HPDE6-E6E7 (cell line): ENCODE data around the gene COX4I1.

Experiments used
- DNase-seq: peaks from one replicate; pipeline ENCODE4 v3.0.0; 2011; ENCODE audit warnings: missing footprints; ENCODE audit errors: extremely low spot score

COX4I1 gene

DNA sequence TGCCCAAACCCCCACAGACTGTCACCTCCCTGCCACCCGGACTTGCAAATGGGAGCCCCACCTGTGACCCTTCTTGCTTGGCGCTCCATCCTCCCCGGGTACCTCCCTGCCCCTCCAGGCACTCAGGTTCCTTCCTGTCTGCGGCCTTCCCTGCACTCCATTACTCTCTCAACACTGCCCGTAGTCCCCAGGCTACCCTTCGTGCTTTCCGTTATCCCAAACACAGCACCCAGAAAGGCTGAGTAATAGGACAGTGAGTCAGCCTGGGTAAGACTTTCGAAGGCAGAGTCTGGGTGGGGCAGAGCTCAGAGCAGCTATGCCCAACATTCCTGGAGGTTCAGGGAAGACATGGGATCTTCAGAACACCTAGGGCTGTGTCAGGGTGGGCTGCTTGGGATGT lies 32.0 kb upstream of the COX4I1 start:
- DNase-seq, result peak; percentile 99

- no peak for DNase-seq
These were observed 31.3 kb upstream of the COX4I1 start for GRCh38 chr16:85768199-85768598.

GRCh38 chr16:85770741-85771140 lies 28.8 kb upstream of the COX4I1 start:
- DNase-seq, result no peak

DNA sequence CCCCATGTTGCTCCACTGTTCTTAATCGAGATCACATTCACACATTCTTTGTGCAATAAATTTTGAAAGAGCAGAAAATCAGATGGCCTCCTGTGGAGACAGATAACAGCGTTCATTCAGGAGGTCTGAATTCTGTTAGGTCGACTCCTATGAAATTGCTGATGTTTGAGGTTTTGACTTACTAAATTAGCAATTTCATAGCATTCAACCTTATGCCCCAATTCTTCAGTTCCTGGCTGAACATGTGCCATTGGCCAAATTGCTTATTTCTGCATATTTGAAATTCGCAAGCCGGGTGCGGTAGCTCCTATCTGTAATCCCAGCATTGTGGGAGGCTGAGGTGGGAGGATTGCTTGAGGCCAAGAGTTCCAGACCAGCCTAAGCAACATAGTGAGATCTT lies 26.5 kb upstream of the COX4I1 start:
- no peak for DNase-seq

DNA sequence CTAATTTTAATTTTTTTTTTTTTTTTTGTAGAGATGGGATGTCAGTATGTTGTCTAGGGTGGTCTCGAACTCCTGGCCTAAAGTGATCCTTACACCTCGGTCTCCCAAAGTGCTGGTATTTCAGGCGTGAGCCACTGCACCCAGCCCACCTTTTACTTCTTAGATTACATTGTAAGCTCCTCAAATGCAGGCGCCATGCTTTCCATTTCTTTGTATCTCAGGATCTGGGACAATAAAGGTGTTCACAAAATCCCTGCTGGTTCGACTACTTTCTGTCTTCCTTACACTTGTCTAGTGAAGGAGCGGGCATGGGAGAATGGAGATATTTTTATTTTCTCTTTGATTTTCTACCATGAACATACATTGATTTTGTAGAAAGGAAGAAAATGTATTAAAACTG lies 25.4 kb upstream of the COX4I1 start:
- DNase-seq, result no peak

DNA sequence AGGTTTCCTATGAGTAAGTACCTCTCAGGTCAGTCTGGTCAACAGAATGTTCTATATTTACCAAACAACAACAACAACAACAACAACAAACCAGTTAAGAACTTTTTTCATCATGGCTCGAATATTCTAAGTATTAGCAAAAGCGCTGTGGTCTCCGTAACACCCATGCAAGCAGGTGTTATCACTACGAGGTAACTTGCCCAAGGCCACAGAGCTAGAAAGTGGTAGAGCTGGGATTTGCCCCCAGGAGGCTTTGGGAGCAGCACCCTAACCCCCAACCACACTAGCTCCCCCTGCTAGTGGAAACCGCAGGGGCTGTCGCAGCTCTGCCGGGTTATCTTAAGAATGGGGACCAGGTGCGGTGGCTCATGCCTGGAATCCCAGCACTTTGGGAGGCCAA lies 24.7 kb upstream of the COX4I1 start:
- DNase-seq, result no peak

DNA sequence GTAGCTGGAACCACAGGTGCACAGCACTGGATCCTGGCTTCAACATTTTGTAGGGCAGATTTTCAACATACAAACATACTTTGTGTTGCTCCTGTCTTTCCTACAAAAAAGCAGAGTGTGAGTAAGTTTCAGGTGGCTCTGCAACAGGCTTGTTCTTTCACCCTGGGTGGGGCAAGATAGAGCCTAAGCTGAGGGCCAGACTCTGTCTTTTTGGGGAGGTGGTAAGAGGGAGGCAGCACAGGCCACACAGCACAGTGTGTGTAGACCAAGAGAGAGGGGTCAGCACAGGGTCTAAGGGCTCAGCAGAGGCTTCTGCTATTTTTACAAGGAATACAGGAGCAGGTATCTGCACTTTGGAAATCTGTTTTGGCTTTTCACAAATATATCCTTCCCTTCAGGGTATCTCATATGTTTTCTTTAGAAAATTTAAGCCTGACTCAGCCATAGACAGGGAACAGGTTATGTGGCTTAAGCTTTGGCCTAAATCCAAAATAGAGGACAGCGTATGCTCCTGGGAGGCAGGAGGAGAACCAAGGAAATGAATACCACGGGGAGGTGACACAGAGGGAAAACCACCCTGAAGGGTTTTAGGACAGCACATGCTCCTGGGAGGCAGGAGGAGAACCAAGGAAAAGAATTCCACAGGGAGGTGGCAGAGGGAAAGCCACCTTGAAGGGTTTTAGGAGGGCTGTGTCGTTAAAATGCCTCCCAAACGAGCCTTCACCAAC lies 21.7 kb upstream of the COX4I1 start:
- peak; percentile 77 for DNase-seq

DNA sequence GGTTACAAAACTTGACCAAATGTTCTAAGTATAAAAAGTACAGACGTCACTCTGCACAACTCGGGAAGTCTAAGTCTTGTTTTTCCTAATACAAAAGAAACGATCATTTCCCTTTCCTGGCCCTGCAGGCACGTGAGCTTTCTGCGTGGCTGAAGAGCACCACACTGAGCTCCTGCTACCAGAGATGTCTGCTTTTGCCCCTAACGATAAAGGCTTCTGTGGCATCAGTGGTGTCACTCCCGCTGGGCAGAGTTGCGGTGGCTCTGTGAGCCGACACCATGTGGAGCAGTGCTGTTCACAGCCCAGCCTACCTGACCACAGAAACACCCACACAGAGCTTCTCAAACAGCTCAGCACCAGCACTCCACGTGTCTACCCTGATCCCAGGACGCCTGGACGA lies 20.6 kb upstream of the COX4I1 start:
- no peak for DNase-seq

GRCh38 chr16:85780281-85780680 lies 19.2 kb upstream of the COX4I1 start:
- DNase-seq, result no peak

DNA sequence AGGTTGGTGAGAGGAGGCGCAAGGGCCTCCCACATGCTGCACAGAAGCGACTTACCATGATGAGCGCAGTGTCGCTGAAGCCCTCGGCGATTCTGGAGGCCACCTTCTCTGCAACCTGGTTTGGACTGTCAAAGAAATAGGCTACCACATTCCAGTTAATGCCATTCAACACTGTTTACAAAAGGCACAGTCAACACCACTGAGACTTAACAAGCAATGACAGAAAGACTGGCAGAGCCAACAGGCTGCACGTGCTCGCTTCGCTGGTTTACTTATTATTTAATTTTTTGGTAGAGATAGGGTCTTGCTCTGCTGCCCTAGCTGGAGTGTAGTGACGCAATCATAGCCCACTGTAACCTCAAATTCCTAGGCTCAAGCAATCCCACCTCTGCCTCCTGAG lies 18.3 kb upstream of the COX4I1 start:
- DNase-seq, result no peak

- DNase-seq, result no peak
These were observed 17.7 kb upstream of the COX4I1 start for GRCh38 chr16:85781695-85782370.

GRCh38 chr16:85782451-85782850 lies 17.0 kb upstream of the COX4I1 start:
- no peak for DNase-seq

DNA sequence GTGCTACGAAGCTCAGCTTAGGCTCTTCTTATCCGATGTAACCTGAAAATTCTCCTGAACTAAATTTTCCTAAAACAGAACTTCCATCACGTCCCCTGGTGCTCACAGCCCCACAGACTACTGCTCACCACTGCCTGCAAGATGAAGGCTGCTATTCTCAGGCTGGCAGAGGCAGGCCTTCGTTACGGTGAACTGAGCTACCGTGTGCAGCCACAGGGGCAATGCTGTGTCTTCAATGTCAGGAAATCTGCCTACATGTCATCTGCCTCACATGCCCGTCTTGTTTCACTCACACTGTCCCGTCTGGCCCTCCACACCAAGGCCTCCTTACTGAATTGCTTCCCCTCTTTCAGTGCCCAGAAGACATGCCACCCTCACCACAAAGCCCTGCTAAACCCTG lies 16.1 kb upstream of the COX4I1 start:
- DNase-seq, result no peak

GRCh38 chr16:85784813-85785212 lies 14.7 kb upstream of the COX4I1 start:
- no peak for DNase-seq

DNA sequence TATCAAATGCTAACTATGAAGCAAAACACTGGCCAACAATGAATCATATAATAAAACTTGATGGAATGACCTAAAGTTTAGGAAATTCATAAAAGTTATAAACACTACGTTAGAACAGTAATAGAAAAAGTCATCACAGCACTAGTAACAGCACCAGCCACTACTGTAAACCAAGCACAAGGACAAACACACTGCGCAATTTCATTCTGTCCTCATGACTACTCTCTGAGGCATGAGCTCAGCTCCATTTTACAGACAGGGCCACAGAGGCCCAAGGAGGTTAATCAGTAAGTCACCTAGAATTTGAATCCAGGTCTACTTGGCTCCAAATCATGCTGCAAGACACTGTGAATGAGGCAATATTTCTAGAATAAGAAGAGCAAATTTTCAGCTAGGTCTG lies 13.6 kb upstream of the COX4I1 start:
- no peak for DNase-seq

DNA sequence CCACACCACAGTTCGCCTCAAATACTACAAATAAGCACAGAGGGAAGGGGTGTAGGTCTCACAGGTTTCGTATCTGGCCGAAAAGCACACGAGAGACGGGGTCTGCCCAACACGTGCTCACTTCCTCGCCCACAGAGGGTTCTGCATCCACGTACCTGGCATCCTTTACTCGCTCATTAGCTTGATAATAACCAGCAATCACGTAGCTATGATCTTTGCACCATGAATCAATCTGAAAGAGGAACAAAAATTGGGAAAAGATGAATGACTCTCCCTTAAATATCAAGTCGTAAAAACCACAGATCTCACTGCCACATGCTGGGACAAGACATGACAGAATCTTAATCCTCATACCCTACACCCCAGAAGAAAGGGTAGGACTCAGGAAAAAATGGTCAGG lies 10.7 kb upstream of the COX4I1 start:
- DNase-seq, result no peak

GRCh38 chr16:85789773-85790172 lies 9.7 kb upstream of the COX4I1 start:
- DNase-seq, result no peak

DNA sequence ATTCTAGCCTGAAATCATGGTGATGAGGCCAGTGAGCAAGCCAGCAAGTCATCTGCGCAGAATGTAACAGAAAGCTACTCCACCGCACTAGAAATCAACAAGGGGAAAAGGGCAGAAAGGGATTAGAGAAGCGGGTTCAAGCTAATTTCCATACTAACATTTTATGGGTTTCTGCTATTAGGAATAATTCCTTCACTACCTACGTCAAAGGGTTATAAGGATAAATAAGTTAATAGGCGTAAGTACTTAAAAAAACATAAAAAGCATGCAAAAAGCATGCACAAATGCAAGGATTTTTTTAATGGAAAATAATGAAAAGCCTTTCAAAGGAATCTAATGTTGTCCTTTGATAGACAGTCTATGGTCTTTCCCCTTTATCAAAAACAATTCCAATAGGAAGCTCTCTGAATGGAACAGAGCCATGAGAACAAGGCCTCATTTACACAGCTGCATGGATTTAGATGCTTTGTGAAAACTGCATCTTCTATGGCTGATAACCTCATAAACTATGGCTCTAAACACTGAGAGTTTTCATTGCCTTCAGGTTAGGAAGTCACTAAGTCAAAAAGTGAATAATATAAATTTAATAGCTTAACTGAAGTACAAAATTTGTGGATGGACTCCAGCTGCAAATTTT lies 5.7 kb upstream of the COX4I1 start:
- no peak for DNase-seq

DNA sequence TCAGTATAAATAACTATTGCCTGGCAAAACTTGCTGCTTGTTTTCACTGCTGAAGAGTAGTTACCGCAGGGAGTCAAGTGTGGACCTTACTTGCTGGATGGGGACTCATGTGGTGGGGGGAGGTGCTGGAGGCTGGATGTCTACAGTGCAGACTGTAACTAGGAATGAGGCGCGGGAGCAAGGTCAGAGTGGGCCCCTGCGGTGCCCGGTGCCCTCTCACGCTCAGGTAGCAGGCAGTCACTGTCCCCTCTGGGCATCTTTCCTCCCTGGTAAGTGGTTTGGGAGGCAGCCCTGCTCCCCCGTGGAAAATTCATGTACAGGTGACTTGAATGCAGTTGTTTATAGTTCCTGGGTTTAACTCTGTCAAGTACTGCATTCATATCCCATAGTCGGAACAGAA lies 4.8 kb upstream of the COX4I1 start:
- no peak for DNase-seq

GRCh38 chr16:85796152-85796551 lies 3.3 kb upstream of the COX4I1 start:
- DNase-seq, result no peak

DNA sequence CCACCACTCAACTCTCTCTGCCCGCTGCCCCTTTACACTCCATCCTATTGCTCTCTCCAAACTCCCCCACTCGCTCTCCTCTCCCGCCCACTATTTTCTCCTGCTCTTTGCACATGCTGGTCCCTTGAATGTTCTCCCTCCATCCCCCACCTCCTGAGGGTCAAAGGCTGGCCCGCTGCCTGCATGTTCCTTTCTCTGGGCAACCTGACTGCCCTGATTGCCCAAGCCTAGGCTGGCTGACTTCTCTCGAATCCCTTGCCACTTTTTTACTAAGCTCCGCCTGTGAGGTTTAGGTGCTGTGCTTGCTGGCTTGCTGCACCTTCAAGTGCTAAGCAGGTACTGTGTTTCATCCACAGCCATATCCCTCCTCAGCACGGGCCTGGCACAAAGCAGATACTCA lies 2.9 kb upstream of the COX4I1 start:
- no peak for DNase-seq

GRCh38 chr16:85798283-85798776 lies 1.2 kb upstream of the COX4I1 start:
- DNase-seq, result peak; percentile 13

GRCh38 chr16:85798901-85799496 lies 496 bp upstream of the COX4I1 start:
- DNase-seq, result peak; percentile 64
